Ovary (tissue), 9 donors: ENCODE data around the gene PTPRO. TPM values are rescaled to one million over a fixed set of nuclear protein-coding genes. Genes with fewer than 3 reads are reported as not detected.

Experiments used
- DNase-seq, 5 donors: peaks; one replicate each; pipeline ENCODE4 v3.0.0-alpha.2; 2019 to 2020
- H3K27ac ChIP-seq, 2 donors: fragments of 200-600 bp; one replicate each; pipeline versions ENCODE4 v1.5.1 to v1.8.0; 2019 to 2022
- H3K27me3 ChIP-seq: fragments of 200-600 bp; one replicate; pipeline ENCODE4 v1.8.0; 2022
- H3K36me3 ChIP-seq: fragments of 200-600 bp; sonication (generic); one replicate; pipeline ENCODE4 v1.5.1; 2019
- H3K4me1 ChIP-seq: one replicate; pipeline ENCODE4 v1.8.1; 2013; ENCODE audit warnings: mild to moderate bottlenecking, moderate library complexity; ENCODE audit not compliant: insufficient read depth
- H3K4me3 ChIP-seq: fragments of 200-600 bp; sonication (generic); one replicate; pipeline ENCODE4 v1.5.1; 2017
- H3K9me3 ChIP-seq, 2 donors: fragments of 200-600 bp in 1 of 2; sonication (generic) in 1 of 2; one replicate each; pipeline versions ENCODE4 v1.5.1 to v1.8.1; 2013 to 2019; ENCODE audit warnings: mild to moderate bottlenecking in 1 of 2, moderate library complexity in 1 of 2
- CTCF ChIP-seq, 3 donors: fragments of 450-650 bp in 2 of 3; fragments of 200-600 bp in 1 of 3; IDR thresholded peaks; one replicate each; pipeline versions ENCODE4 v1.5.1 to v1.8.0; 2016 to 2022; ENCODE audit warnings: antibody characterized with exemption in 3 of 3, mild to moderate bottlenecking in 1 of 3
- EP300 ChIP-seq: sonication (generic); formaldehyde crosslinking; IDR thresholded peaks from one replicate; pipeline ENCODE4 v1.6.1; 2017; ENCODE audit warnings: antibody characterized with exemption
- POLR2A ChIP-seq: fragments of 450-650 bp; IDR thresholded peaks from one replicate; pipeline ENCODE4 v1.6.1; 2017; ENCODE audit warnings: antibody characterized with exemption, mild to moderate bottlenecking, moderate library complexity
- WGBS, 3 donors: extraction: QIAGEN DNeasy Blood & Tissue Kit in 1 of 3; methylation state at CpG; one replicate each; pipeline versions ENCODE4 v1.1.5 to v1.1.7; 2013 to 2017; 5-methylcytosine and 5-hydroxymethylcytosine counted together
- intact Hi-C, 4 donors: fragments of 100-400 bp; cut with DNase I; formaldehyde crosslinking; loops; one replicate each; pipeline versions ENCODE4 v1.11.0 to v1.15.1; 2022 to 2023
- polyA plus RNA-seq, 2 donors: library from polyadenylated mRNA; stranded (reverse); fragments of 200-250 nt in 1 of 2; fragments of 350-450 nt in 1 of 2; fragmentation: Illumina TruSeq in 1 of 2; extraction: RNeasy Lipid Tissue Mini Kit (QIAGEN cat#74804) in 1 of 2; gene quantifications; one replicate each; pipeline ENCODE4 v1.2.3, GENCODE V29; 2013 to 2014
- total RNA-seq, 7 donors: library from RNA; depleted of rRNA in 2 of 7; stranded (reverse); fragments of >200 nt in 2 of 7; fragmentation: NEBNext Ultra II Directional in 3 of 7; extraction: Animal tissue kit (Norgen Biotek cat#: 25700) in 3 of 7; gene quantifications; one replicate each; pipeline versions ENCODE4 v1.1.0 to v1.2.4, GENCODE V29; 2016 to 2023
- donor health status: DM: no; HTN: no; CAD: no; lungs with moderate emphysema.
- donor health status: DM: no; HTN: no; CAD: no.
- donor health status: Bipolar disorder and iron deficiency.
- donor health status: DM: yes; HTN: yes; CAD: no.
- donor health status: DM: no; HTN: no; CAD: no.
- donor health status: DM: yes; HTN: yes; CAD: no.

PTPRO gene
- total and polyA plus RNA-seq, 9 donors: 0.30 to 3.7 (median 0.83) TPM

DNA sequence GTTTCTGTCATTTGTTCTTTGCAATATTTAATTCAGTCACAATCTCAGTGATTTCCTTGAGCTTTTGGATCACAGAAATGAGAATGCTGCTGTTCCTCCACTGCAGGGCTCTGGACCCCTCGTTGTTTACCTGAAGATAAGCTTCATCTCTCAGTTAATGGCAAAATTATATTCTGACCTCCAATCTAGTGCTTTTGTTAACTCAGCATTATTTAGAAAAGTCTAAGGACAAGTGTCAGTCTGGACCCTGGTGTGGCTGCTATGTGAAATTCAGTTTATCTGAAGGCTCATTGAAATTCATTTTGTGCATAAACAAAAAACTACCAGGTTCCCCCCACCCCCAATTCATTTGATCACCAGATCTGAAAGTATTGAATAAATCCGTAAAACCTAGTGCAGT is 84.7 kb downstream of the PTPRO start:
- no peaks in the 10 kb centered on the region for H3K27me3 ChIP-seq
- WGBS, 3 donors: 54 to 70% (median 63%) methylated on average over 2 of the region's 2 CpGs
- no peak overlapping the region for H3K27ac ChIP-seq
- H3K36me3 ChIP-seq: no peaks in the 10 kb centered on the region
- no peak for DNase-seq
- TF ChIP-seq EP300 (no peak), POLR2A (no peak), CTCF (IDR thresholded peaks at IDR 0.05) (no peak)
- H3K9me3 ChIP-seq: no peaks in the 10 kb centered on the region
- intact Hi-C loops: no loop called here
- H3K4me1 ChIP-seq: no peaks in the 10 kb centered on the region
- no peak overlapping the region for H3K4me3 ChIP-seq

GRCh38 chr12:15411842-15412241 is 89.5 kb downstream of the PTPRO start:
- intact Hi-C loops: no loop called here
- Histone ChIP-seq H3K4me1 (no peaks in the 10 kb centered on the region), H3K4me3 (no peak overlapping the region), H3K27ac (no peak overlapping the region), H3K27me3 (no peaks in the 10 kb centered on the region), H3K36me3 (no peaks in the 10 kb centered on the region), H3K9me3 (no peaks in the 10 kb centered on the region)
- no peak for TF ChIP-seq EP300
- 21 to 34% (median 22%) methylated on average over 3 of the region's 3 CpGs for WGBS, 3 donors
- no peak for DNase-seq

DNA sequence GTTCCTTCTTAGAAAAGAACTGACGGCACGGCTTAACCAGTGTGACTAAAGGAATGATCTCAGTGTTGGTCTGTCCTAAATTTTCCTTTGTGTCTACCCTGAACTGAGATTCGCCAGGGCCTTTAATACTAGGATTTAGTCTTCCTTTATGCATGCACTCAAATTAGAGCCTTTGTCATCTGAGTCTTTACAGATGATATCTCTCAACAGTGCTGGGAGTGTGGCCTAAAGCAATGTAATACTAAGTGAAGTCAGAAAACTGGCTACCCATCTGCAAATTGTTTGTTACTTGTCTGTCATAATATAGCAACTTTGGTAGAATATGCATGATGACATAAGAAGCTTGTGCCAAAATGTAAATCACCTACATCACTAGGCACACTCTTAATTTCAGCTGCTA is 95.4 kb downstream of the PTPRO start:
- no peak overlapping the region for H3K27ac ChIP-seq
- 85 to 92% (median 92%) methylated on average over 3 of the region's 3 CpGs for WGBS, 3 donors
- no peaks in the 10 kb centered on the region for H3K27me3 ChIP-seq
- no peak for TF ChIP-seq CTCF (IDR thresholded peaks at IDR 0.05)
- TF ChIP-seq POLR2A: no peak
- TF ChIP-seq EP300: no peak
- H3K9me3 ChIP-seq: no peaks in the 10 kb centered on the region
- DNase-seq: no peak
- H3K4me1 ChIP-seq: no peaks in the 10 kb centered on the region
- intact Hi-C loops: loop anchor here in 1 of 4 donors (2.0 kb wide), 1 partner anchor 51 kb away; no protein-coding TSS in a partner anchor
- no peaks in the 10 kb centered on the region for H3K36me3 ChIP-seq
- no peak overlapping the region for H3K4me3 ChIP-seq

GRCh38 chr12:15423629-15424028 is 101.3 kb downstream of the PTPRO start:
- Histone ChIP-seq H3K27ac (no peak overlapping the region), H3K4me3 (no peak overlapping the region), H3K4me1 (no peaks in the 10 kb centered on the region), H3K36me3 (no peaks in the 10 kb centered on the region), H3K9me3 (no peaks in the 10 kb centered on the region), H3K27me3 (no peaks in the 10 kb centered on the region)
- DNase-seq: no peak
- TF ChIP-seq CTCF (IDR thresholded peaks at IDR 0.05): no peak
- TF ChIP-seq EP300: no peak
- TF ChIP-seq POLR2A: no peak
- intact Hi-C loops: no loop called here
- WGBS, 3 donors: 51 to 54% (median 53%) methylated on average over 2 of the region's 2 CpGs

DNA sequence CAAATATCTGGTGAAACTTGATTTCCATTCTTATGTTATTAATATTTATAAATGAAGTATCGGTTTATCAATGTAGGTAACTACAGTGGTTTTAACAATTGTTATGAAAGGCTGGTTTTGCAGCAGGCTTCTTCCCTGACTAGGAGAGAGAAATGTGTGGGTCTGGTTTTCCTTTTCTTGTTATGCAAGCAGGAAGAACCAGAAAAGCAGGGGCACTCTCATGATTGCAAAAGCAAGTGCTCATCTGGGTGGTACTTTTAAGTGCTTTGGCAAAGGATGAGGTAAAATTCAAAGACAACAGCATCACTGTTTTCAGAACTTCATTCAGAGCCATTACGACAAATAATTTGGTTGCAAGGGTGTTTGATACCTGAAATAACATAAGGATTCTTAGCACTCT is 105.6 kb downstream of the PTPRO start:
- no peak overlapping the region for H3K4me3 ChIP-seq
- intact Hi-C loops: no loop called here
- H3K4me1 ChIP-seq: no peaks in the 10 kb centered on the region
- H3K27ac ChIP-seq: no peak overlapping the region
- 89 to 94% (median 91%) methylated on average over 2 of the region's 2 CpGs for WGBS, 3 donors
- DNase-seq: no peak
- no peaks in the 10 kb centered on the region for H3K27me3 ChIP-seq
- no peaks in the 10 kb centered on the region for H3K9me3 ChIP-seq
- no peak for TF ChIP-seq EP300
- no peak for TF ChIP-seq POLR2A
- TF ChIP-seq CTCF (IDR thresholded peaks at IDR 0.05): no peak
- no peaks in the 10 kb centered on the region for H3K36me3 ChIP-seq
